Measurements from ENCODE around the gene PRMT5. TPM values are rescaled to one million over a fixed set of nuclear protein-coding genes. Genes with fewer than 3 reads are reported as not detected.

Gene PRMT5
- total RNA-seq, 2 experiments from 2014 or later: 15.6 to 19.3 TPM

GRCh38 chr14:22923746-22924145, 5.4 kb downstream of the PRMT5 start:
- Mint-ChIP-seq H3K4me3 (no peak overlapping the region), H3K27me3 (peaks cover 4% of the 10 kb centered on the region), H3K36me3 (ENCODE audit: low read depth) (peaks cover 66% of the 10 kb centered on the region), H3K27ac (no peak overlapping the region), H3K4me1 (ENCODE audit: low read depth) (peaks cover 21% of the 10 kb centered on the region), H3K9me3 (no peaks in the 10 kb centered on the region)
- Histone ChIP-seq H3K36me3 (ENCODE audit: insufficient read depth, low read length) (peaks cover 56% of the 10 kb centered on the region), H3K9me3 (ENCODE audit: control insufficient read depth in 1 of 2, insufficient read depth in 1 of 2, low read length in 2 of 2) (no peaks in the 10 kb centered on the region), H3K27ac (ENCODE audit: low read depth in 1 of 2, low read length in 2 of 2) (no peak overlapping the region), H3K4me3 (ENCODE audit: low read length) (no peak overlapping the region), H3K4me1 (ENCODE audit: insufficient read depth, low read length) (peaks cover 24% of the 10 kb centered on the region), H3K27me3 (ENCODE audit: control insufficient read depth in 1 of 2, insufficient read depth in 2 of 2, low read length in 2 of 2) (no peaks in the 10 kb centered on the region)
- DNase-seq (no peak), ATAC-seq (ENCODE audit: poor library complexity) (no peak)
- ChIA-PET CTCF (no interaction called here), POLR2A (no interaction called here)
- TF ChIP-seq CTCF (IDR thresholded peaks at IDR 0.05): no peak
- intact Hi-C loops (cut with DNase I, micrococcal nuclease): loop anchor here in 1 of 2 experiments (10.0 kb wide), 2 partner anchors 371 to 401 kb away; partner anchors contain the start of gene PABPN1

- no peaks in the 10 kb centered on the region for H3K9me3 Mint-ChIP-seq
- H3K27me3 Mint-ChIP-seq: peaks cover 4% of the 10 kb centered on the region
- Histone ChIP-seq H3K4me3 (ENCODE audit: low read length) (no peak overlapping the region), H3K4me1 (ENCODE audit: insufficient read depth, low read length) (peaks cover 23% of the 10 kb centered on the region), H3K36me3 (ENCODE audit: insufficient read depth, low read length) (peaks cover 56% of the 10 kb centered on the region), H3K27ac (ENCODE audit: low read depth in 1 of 2, low read length in 2 of 2) (no peak overlapping the region), H3K27me3 (ENCODE audit: control insufficient read depth in 1 of 2, insufficient read depth in 2 of 2, low read length in 2 of 2) (no peaks in the 10 kb centered on the region), H3K9me3 (ENCODE audit: control insufficient read depth in 1 of 2, insufficient read depth in 1 of 2, low read length in 2 of 2) (no peaks in the 10 kb centered on the region)
- intact Hi-C loops (cut with DNase I, micrococcal nuclease): loop anchor here in 1 of 2 experiments (10.0 kb wide), 2 partner anchors 373 to 403 kb away; partner anchors contain the start of gene PABPN1
- DNase-seq (no peak), ATAC-seq (ENCODE audit: poor library complexity) (no peak)
- ChIA-PET POLR2A (no interaction called here), CTCF (no interaction called here)
- H3K4me1 Mint-ChIP-seq (ENCODE audit: low read depth): peaks cover 26% of the 10 kb centered on the region
- H3K36me3 Mint-ChIP-seq (ENCODE audit: low read depth): peaks cover 77% of the 10 kb centered on the region
- no peak overlapping the region for H3K27ac Mint-ChIP-seq
- no peak for TF ChIP-seq CTCF (IDR thresholded peaks at IDR 0.05)
- peak overlapping the region; percentile 31 for H3K4me3 Mint-ChIP-seq
These were observed 6.9 kb downstream of the PRMT5 start for GRCh38 chr14:22922294-22922693.

- Mint-ChIP-seq H3K27ac (peak overlapping the region; percentile 100), H3K4me1 (ENCODE audit: low read depth) (peaks cover 42% of the 10 kb centered on the region), H3K36me3 (ENCODE audit: low read depth) (peaks cover 72% of the 10 kb centered on the region), H3K4me3 (no peak overlapping the region), H3K9me3 (no peaks in the 10 kb centered on the region), H3K27me3 (peaks cover 4% of the 10 kb centered on the region)
- no peak for TF ChIP-seq CTCF (IDR thresholded peaks at IDR 0.05)
- Histone ChIP-seq H3K27me3 (ENCODE audit: control insufficient read depth in 1 of 2, insufficient read depth in 2 of 2, low read length in 2 of 2) (no peaks in the 10 kb centered on the region), H3K4me3 (ENCODE audit: low read length) (no peak overlapping the region), H3K4me1 (ENCODE audit: insufficient read depth, low read length) (peaks cover 34% of the 10 kb centered on the region), H3K27ac (ENCODE audit: low read depth in 1 of 2, low read length in 2 of 2) (no peak overlapping the region), H3K36me3 (ENCODE audit: insufficient read depth, low read length) (peaks cover 47% of the 10 kb centered on the region), H3K9me3 (ENCODE audit: control insufficient read depth in 1 of 2, insufficient read depth in 1 of 2, low read length in 2 of 2) (no peaks in the 10 kb centered on the region)
- ChIA-PET CTCF (interaction anchor here (1.4 to 3.4 kb wide), 4 partner anchors 9 to 98 kb away, joined by 4 to 16 read pairs (median 7); partner anchors contain the start of gene PRMT5), POLR2A (interaction anchor here (0.7 to 5.6 kb wide), 4 partner anchors 9 to 154 kb away, joined by 4 to 68 read pairs (median 16); partner anchors contain the start of genes HAUS4, OXA1L and PRMT5)
- intact Hi-C loops (cut with DNase I, micrococcal nuclease): loop anchor here in 1 of 2 experiments (10.0 kb wide), 2 partner anchors 374 to 404 kb away; partner anchors contain the start of gene PABPN1
- DNase-seq (no peak), ATAC-seq (ENCODE audit: poor library complexity) (no peak)
These were observed 8.5 kb downstream of the PRMT5 start for GRCh38 chr14:22920697-22921096.
